ENCODE measurements around the gene GPRASP2.
A peak's percentile ranks its signal among the peaks of the same experiment; 100 is the strongest.
"Not testable (repeated sequence)": the region's sequence is repeated elsewhere in the genome, so short reads cannot be mapped to it uniquely, and the experiment has no call there.

The GPRASP2 gene

GRCh38 chrX:102712216-102712966 is at the start of gene GPRASP2:
Gene GPRASP2, plus strand, starts transcription at chrX:102712448. Its CDS starts 2,422 bp downstream, at chrX:102714870.
- no peak for FAIRE-seq

GRCh38 chrX:102663820-102664219 is 48.4 kb upstream of the GPRASP2 start:
- FAIRE-seq = not testable (repeated sequence)

GRCh38 chrX:102667034-102667433 is 45.2 kb upstream of the GPRASP2 start:
- FAIRE-seq = not testable (repeated sequence)

DNA sequence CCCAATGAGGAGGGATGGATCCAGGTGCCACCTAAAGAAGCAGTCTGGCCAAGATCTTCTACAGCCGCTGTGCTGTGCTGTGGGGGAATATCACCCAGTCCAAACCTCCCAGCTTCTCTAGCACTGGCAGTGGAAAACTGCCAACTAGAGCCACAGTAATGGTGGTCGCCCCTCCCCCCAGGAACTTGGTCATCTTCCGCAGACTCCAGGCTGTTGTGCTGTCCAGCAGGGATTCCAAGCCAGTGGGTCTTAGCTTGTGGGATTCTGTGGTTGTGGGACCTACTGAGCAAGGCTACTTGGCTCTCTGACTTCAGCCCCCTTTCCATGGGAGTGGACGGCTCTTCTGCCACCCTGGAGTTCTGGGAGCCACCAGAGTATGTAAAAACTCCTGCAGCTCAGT is 42.7 kb upstream of the GPRASP2 start:
- no peak for FAIRE-seq

DNA sequence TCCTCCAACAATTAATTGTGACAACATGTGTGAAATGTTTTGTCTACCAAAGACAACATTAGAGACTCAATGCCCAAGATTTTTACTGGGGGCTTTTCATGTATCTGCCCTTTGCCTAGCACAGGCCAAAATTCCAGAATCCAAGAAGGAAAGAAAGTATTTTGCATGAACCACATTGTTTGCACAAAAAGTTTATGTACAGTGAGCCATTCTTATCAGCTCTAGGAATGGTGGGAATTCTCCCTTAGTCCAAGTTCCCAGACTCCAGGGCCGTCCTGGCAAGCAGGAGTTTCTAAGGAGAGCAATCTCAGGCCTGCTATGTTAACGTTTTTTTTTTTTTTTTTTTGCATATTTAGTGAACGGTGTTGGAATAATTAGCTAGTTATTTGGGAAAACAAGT is 39.4 kb upstream of the GPRASP2 start:
- no peak for FAIRE-seq

GRCh38 chrX:102677479-102677878 is 34.8 kb upstream of the GPRASP2 start:
- not testable (repeated sequence) for FAIRE-seq

DNA sequence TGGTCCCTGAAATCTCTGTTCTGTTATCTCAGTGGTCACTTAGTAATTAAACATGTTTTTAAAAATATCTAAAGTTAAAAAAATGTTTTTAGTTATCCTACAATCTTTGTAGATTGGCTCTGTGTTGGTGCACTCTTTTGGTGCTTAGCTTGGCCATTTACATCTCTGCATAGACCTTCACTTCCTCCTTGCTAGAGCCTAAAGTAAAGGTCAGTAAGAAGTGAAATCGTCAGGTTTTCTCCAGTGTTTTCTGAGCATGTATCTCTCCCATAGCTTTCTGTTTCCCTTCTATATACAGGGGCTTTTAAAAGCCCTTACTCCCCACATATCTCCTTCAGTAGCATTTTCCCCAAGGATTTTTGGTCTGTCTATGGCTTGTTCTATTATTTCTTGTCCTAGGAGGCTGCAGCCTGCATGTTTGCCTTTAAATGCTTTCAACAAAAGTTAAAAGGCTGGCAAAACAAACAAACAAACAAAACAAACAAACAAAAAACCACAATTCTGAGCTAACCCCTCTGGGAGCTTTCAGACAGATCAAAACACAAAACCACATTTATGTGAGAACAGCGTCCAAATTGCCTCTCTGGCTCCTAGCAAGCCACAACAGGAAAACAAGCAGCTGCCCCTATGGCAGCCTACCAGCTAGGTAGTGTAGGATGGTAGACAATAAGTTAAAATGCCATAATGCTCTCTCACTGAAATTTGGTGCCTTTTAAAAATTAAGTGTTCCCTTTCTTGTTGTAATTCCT is 27.3 kb upstream of the GPRASP2 start:
- FAIRE-seq = no peak

GRCh38 chrX:102694749-102695148 is 17.5 kb upstream of the GPRASP2 start:
- FAIRE-seq = no peak

- no peak for FAIRE-seq
These were observed 15.9 kb upstream of the GPRASP2 start for GRCh38 chrX:102696306-102696705.

DNA sequence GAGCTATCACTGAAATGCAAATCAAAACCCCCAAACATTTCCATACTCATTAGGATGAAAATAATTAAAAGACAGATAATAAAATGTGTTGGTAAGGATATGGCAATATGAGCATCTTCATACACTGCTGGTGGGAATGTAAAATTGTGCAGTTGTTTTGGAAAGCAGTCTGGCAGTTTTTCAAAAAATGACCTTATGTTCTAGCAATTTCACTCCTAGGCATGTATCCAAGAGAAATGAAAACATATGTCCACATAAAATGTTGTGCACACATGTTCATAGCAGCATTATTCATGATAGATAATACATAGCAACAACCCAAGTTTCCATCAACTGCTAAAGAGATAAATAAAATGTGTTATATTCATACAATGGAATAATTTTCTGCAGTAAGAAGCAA is 14.8 kb upstream of the GPRASP2 start:
- FAIRE-seq = no peak

GRCh38 chrX:102708900-102709299 is 3.3 kb upstream of the GPRASP2 start:
- FAIRE-seq = no peak

GRCh38 chrX:102711872-102712215 is 404 bp upstream of the GPRASP2 start:
- FAIRE-seq = no peak

- FAIRE-seq = peak; percentile 87
These were observed 855 bp downstream of the GPRASP2 start for GRCh38 chrX:102712981-102713625.

DNA sequence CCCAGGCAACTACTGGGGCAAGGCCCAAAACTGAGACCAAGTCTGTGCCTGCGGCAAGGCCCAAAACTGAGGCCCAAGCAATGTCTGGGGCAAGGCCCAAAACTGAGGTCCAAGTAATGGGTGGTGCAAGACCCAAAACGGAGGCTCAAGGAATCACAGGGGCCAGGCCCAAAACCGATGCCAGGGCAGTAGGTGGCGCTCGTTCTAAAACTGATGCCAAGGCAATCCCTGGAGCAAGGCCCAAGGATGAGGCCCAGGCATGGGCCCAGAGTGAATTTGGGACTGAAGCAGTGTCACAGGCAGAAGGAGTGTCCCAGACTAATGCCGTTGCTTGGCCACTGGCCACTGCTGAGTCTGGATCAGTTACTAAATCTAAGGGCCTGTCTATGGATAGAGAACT is 2.7 kb downstream of the GPRASP2 start:
- no peak for FAIRE-seq

DNA sequence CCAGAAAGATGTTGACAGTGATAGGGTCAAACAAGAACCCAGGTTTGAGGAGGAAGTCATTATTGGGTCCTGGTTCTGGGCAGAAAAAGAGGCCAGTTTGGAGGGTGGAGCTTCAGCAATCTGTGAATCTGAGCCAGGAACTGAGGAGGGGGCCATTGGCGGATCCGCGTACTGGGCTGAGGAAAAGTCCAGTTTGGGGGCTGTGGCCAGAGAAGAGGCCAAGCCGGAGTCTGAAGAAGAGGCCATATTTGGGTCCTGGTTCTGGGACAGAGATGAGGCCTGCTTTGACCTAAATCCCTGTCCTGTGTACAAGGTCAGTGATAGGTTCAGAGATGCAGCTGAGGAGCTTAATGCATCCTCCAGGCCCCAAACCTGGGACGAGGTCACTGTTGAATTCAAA is 3.7 kb downstream of the GPRASP2 start:
- no peak for FAIRE-seq

DNA sequence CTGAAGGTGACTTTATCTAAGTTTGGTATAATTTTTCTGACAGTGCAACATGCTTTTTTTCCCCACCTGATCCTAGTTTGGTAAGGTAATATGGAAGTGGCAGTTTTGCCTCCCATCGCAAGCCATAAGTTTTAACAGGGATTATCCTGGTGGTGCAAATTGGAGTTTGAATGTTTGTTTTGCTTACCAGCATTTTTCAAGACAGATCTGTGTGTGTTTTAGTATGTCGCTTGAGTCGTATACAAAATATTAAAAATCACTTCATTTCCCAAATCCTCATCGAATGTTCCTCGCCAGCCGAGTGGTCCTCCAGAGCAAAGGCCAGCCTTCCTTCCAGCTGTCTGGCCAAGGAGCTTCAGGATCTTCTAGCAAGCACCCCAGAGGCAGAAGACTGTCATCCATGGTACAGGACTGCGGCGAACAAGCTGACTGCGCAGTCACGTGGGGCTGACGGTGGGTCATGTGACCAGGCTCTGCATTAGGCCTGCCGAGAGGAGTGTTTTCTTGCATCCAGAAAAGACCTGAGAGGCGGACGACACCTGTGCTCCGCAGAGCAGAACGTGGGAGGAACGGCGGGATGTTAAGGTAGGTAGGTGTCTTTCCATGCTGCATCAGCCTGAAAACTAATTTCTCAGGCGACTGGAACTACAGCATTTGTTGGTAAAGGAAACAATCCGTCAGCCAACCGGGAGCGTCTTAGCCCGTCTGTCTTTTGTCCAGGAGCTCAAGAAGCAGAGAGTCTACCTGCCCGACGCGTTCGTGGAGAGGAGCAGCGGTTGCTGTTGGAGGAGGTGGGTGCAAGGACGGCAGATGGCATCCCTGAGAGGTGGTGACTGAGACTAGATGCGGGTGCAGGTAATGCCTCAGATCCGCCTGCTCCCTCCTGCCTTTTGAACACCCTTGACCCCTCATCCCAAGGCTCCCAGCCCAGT is 8.3 kb downstream of the GPRASP2 start, which contains the start of gene GPRASP3:
Gene GPRASP3, plus strand, starts transcription at position 507 of the 932 bp plus-strand sequence. CDS start 28,253 bp downstream, outside the sequence.
- FAIRE-seq = no peak

DNA sequence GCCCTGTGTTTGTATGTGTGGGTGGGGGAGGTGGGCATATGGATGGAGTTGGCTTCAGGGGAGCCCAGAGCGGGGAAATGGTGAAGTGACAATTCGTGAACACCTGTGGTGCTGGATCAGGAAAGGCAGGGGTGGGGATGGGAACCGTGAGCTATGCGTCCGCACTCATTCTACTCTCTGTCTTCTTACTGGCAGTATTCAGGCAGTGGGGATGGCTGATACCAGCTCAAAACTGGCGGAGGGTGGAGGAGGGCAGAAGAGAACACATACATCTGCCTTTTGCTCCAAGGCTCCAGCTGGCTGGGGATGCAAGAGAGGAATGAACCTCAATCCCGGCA is 8.9 kb downstream of the GPRASP2 start:
- FAIRE-seq = not testable (repeated sequence)

GRCh38 chrX:102723456-102723855 is 11.2 kb downstream of the GPRASP2 start:
- FAIRE-seq = no peak

DNA sequence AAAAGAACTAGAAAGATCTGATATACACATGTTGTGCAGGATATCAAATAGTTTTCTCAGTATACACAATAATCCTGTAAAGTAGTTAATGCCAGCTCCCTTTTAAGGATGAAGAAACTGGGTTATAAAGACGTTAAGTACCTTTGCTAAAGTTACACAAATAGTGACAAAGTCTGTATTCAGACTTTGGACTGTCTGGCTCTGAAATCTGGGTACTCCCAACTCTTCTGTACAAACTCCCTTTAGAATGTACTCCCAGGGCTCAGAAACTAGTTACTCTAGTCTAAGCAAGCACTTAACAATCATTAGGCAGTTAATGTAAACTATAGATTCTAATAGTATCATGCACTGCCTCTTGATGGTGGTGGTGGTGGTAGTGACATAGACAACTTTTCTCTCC is 15.5 kb downstream of the GPRASP2 start:
- no peak for FAIRE-seq

DNA sequence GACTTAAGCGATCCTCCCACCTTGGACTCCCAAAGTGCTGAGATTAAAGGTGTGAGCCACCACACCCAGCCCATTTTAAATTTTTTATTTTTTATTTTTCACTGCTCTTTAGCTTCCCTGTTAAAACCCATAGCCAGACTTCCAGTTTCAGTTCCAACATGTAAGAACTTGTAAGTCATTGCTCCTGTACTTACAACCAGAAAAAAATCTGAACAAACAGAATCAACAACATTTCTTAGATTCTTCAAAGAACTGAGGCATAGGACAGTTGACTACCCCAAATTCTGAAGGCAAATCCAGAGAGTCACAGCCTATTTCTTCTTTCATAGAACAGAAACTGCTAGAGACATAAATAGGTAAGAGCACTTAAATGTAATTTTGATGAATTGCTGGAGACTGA is 16.4 kb downstream of the GPRASP2 start:
- FAIRE-seq = no peak

DNA sequence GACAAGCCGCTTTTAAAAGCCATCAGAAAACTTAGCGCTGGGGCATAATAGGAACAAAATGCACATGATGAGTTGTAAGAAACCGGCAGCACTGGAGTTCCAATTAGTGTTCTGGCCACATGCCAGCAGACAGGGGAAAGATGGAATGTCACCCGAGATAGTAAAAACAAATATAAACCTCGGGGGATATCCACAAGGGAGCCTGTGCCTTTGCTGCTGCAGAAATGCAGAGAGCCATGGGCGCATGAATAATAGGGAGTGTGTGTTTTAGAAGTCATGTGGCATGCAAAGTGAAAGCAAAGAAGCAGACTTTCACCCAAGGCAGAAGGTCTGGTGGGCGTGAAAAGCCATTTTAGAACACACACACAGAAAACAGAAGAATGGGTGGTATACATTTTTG is 27.4 kb downstream of the GPRASP2 start:
- no peak for FAIRE-seq

GRCh38 chrX:102744307-102744706 is 32.1 kb downstream of the GPRASP2 start:
- FAIRE-seq = no peak

DNA sequence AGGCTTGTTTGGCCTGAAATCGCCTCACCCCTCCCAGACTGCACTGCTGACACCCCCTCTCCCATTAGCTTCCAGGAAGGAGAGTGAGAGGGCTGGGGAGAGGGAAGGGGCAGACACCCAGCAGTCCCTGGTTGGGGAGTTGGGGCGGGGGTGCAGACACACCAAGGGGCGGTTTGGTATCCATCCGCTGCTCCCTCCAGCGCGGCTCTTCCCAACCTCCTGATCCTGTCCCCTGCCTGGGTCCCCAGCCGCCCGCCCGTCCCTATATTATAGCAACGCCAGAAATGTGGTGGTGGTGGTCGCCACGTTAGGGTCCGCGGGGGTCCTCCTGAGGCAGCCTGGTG is 33.2 kb downstream of the GPRASP2 start:
- FAIRE-seq = no peak
